ENCODE data around the gene HTR4.
"Not testable (repeated sequence)": the region's sequence is repeated elsewhere in the genome, so short reads cannot be mapped to it uniquely, and the experiment has no call there.

HTR4 gene

GRCh38 chr5:148482697-148483462 lies 171.4 kb downstream of the HTR4 start:
- H3K4me3 ChIP-seq (ENCODE audit: low read depth, low read length) = no peak overlapping the region

- H3K4me3 ChIP-seq (ENCODE audit: low read depth, low read length) = no peak overlapping the region
Measured at GRCh38 chr5:148482196-148482595, 172.1 kb downstream of the HTR4 start.

- H3K4me3 ChIP-seq (ENCODE audit: low read depth, low read length) = no peak overlapping the region
Measured at GRCh38 chr5:148477429-148477828, 176.9 kb downstream of the HTR4 start.

GRCh38 chr5:148476302-148476701 lies 178.0 kb downstream of the HTR4 start:
- H3K4me3 ChIP-seq (ENCODE audit: low read depth, low read length) = no peak overlapping the region

- no peak overlapping the region for H3K4me3 ChIP-seq (ENCODE audit: low read depth, low read length)
Measured at GRCh38 chr5:148474025-148474511, 180.3 kb downstream of the HTR4 start.

GRCh38 chr5:148471379-148471778 lies 182.9 kb downstream of the HTR4 start:
- H3K4me3 ChIP-seq (ENCODE audit: low read depth, low read length) = no peak overlapping the region

GRCh38 chr5:148469501-148469935 lies 184.8 kb downstream of the HTR4 start:
- no peak overlapping the region for H3K4me3 ChIP-seq (ENCODE audit: low read depth, low read length)

GRCh38 chr5:148468746-148469145 lies 185.6 kb downstream of the HTR4 start:
- H3K4me3 ChIP-seq (ENCODE audit: low read depth, low read length) = not testable (repeated sequence)

GRCh38 chr5:148467958-148468357 lies 186.4 kb downstream of the HTR4 start:
- no peak overlapping the region for H3K4me3 ChIP-seq (ENCODE audit: low read depth, low read length)

GRCh38 chr5:148466236-148466580 lies 188.1 kb downstream of the HTR4 start:
- no peak overlapping the region for H3K4me3 ChIP-seq (ENCODE audit: low read depth, low read length)

GRCh38 chr5:148465381-148466235 lies 188.7 kb downstream of the HTR4 start:
- no peak overlapping the region for H3K4me3 ChIP-seq (ENCODE audit: low read depth, low read length)

- no peak overlapping the region for H3K4me3 ChIP-seq (ENCODE audit: low read depth, low read length)
Measured at GRCh38 chr5:148459669-148460068, 194.7 kb downstream of the HTR4 start.

- no peak overlapping the region for H3K4me3 ChIP-seq (ENCODE audit: low read depth, low read length)
Measured at GRCh38 chr5:148458036-148458888, 196.1 kb downstream of the HTR4 start.

- H3K4me3 ChIP-seq (ENCODE audit: low read depth, low read length) = no peak overlapping the region
Measured at GRCh38 chr5:148457183-148457620, 197.1 kb downstream of the HTR4 start.

- H3K4me3 ChIP-seq (ENCODE audit: low read depth, low read length) = no peak overlapping the region
Measured at GRCh38 chr5:148455185-148455584, 199.1 kb downstream of the HTR4 start.

- H3K4me3 ChIP-seq (ENCODE audit: low read depth, low read length) = no peak overlapping the region
Measured at GRCh38 chr5:148454576-148454975, 199.8 kb downstream of the HTR4 start.

GRCh38 chr5:148452499-148453193 lies 201.7 kb downstream of the HTR4 start:
- no peak overlapping the region for H3K4me3 ChIP-seq (ENCODE audit: low read depth, low read length)

- H3K4me3 ChIP-seq (ENCODE audit: low read depth, low read length) = no peak overlapping the region
Measured at GRCh38 chr5:148446611-148447010, 207.7 kb downstream of the HTR4 start.

GRCh38 chr5:148445578-148445977 lies 208.7 kb downstream of the HTR4 start:
- no peak overlapping the region for H3K4me3 ChIP-seq (ENCODE audit: low read depth, low read length)

GRCh38 chr5:148443998-148444397 lies 210.3 kb downstream of the HTR4 start:
- no peak overlapping the region for H3K4me3 ChIP-seq (ENCODE audit: low read depth, low read length)

All from iPS-11a (cell line).